ENCODE data around the gene TUBGCP3. TPM values are rescaled to one million over a fixed set of nuclear protein-coding genes. Genes with fewer than 3 reads are reported as not detected.

The TUBGCP3 gene
- total and polyA plus RNA-seq, 9 of the 15 experiments (the other 6 are each of a cell fraction or from before 2014, with no cell fraction given) = 3.0 to 24.8 (median 15.2) TPM

DNA sequence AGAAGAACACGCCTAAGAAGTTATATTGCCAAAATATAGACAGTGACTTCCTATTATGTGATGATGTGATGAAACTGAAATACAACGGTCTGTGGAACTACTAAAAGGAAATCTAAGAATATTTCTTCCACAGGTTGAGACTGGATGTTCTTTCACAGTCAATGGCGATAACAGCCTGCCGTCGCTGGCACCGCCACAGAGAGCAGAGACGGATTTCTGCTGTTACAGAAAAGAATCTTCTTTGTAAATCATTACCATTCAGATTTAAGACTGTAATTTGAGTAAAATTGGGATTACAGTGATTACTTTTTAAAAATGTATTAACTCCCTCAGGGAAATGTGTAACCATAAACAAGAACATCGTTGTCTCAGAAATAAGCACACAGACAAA, 100.8 kb downstream of the TUBGCP3 start:
- BruUV-seq (replicated peaks) = no TSS peak
- FAIRE-seq = no peak

More for the DNA sequence above, 100.8 kb downstream of the TUBGCP3 start:
- WGBS (ENCODE audit: insufficient coverage, low coverage, missing lambda C conversion rate) = 92% methylated on average over 4 of the region's 8 CpGs
- POLR2A ChIA-PET = no interaction called here
- H3K4me3 ChIP-seq = no peak overlapping the region
- H3K9me3 ChIP-seq (replicated peaks; ENCODE audit: control insufficient read depth, insufficient read depth, low read depth, low read length) = no peaks in the 10 kb centered on the region
- no peak overlapping the region for H3K4me2 ChIP-seq (ENCODE audit: insufficient read depth, low read length)
- no peaks in the 10 kb centered on the region for H3K79me2 ChIP-seq (ENCODE audit: control insufficient read depth, insufficient read depth, low read length)
- intact Hi-C loops (cut with micrococcal nuclease) (no loop called here), in situ Hi-C loops (cut with MboI) (no loop called here)
- no peaks in the 10 kb centered on the region for H3K4me1 ChIP-seq (replicated peaks in 1 of 2; ENCODE audit: control insufficient read depth in 2 of 2, insufficient read depth in 2 of 2, low read length in 2 of 2)
- H3K27ac ChIP-seq (ENCODE audit: extremely low read depth, low read depth, low read length) = no peak overlapping the region
- TF ChIP-seq, protein P1, sequence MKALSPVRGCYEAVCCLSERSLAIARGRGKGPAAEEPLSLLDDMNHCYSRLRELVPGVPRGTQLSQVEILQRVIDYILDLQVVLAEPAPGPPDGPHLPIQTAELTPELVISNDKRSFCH (CRISPR knock-in tag; IDR thresholded peaks at IDR 0.05) = no peak
- TF ChIP-seq, protein P1 (tag; IDR thresholded peaks at IDR 0.05) = no peak
- TF ChIP-seq, protein P2, sequence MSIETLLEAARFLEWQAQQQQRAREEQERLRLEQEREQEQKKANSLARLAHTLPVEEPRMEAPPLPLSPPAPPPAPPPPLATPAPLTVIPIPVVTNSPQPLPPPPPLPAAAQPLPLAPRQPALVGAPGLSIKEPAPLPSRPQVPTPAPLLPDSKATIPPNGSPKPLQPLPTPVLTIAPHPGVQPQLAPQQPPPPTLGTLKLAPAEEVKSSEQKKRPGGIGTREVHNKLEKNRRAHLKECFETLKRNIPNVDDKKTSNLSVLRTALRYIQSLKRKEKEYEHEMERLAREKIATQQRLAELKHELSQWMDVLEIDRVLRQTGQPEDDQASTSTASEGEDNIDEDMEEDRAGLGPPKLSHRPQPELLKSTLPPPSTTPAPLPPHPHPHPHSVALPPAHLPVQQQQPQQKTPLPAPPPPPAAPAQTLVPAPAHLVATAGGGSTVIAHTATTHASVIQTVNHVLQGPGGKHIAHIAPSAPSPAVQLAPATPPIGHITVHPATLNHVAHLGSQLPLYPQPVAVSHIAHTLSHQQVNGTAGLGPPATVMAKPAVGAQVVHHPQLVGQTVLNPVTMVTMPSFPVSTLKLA (conservative IDR thresholded peaks at IDR 0.05) = no peak
- TF ChIP-seq ZNF668 (CRISPR knock-in tag; IDR thresholded peaks at IDR 0.05) (no peak), TAF15 (IDR thresholded peaks at IDR 0.05; ENCODE audit: low read depth, low read length) (no peak), ZNF384 (IDR thresholded peaks at IDR 0.05; ENCODE audit: low read depth, low read length) (no peak)
- H4K20me1 ChIP-seq (replicated peaks; ENCODE audit: control insufficient read depth, insufficient read depth, low read length) = no peaks in the 10 kb centered on the region
- no peak for ATAC-seq
- H3K27me3 ChIP-seq (ENCODE audit: control insufficient read depth in 2 of 2, insufficient read depth in 2 of 2, low read length in 2 of 2) = no peaks in the 10 kb centered on the region
- no peak overlapping the region for H3K9ac ChIP-seq (ENCODE audit: insufficient read depth in 1 of 2, low read depth in 2 of 2, low read length in 2 of 2)
- CTCF ChIA-PET (ENCODE audit: low intra/inter-chr PET ratio) = no interaction called here
- peaks cover 13% of the 10 kb centered on the region; the same call in 2 of the 3 replicates for H3K36me3 ChIP-seq (ENCODE audit: control insufficient read depth, insufficient read depth, low read length)
- no peak overlapping the region for H2AFZ ChIP-seq (ENCODE audit: low read depth, low read length)
- H3K9me1 ChIP-seq (ENCODE audit: control insufficient read depth, insufficient read depth, low read length) = no peaks in the 10 kb centered on the region
- DNase-seq (ENCODE audit: extremely low read depth in 1 of 4, low spot score in 3 of 4) = no peak
